ENCODE results near the gene PNLIPRP1.

The PNLIPRP1 gene

GRCh38 chr10:116620423-116621400 lies 30.0 kb downstream of the PNLIPRP1 start, which contains the start of gene PNLIPRP2:
TSS of gene PNLIPRP2 (plus strand) at chr10:116620953.
- H3K27ac ChIP-seq (ENCODE audit: low read length), result no peak within 1 kb of the TSS
- no peaks in the 10 kb centered on the region for H3K27me3 ChIP-seq (ENCODE audit: insufficient read depth, low read length)
- no peaks in the 10 kb centered on the region for H3K36me3 ChIP-seq (ENCODE audit: insufficient read depth, low read depth, low read length)
- H3K9me3 ChIP-seq (ENCODE audit: insufficient read depth, low read depth, low read length), result no peaks in the 10 kb centered on the region
- no peak within 1 kb of the TSS for H3K9ac ChIP-seq (ENCODE audit: low read depth, low read length)
- H3K4me1 ChIP-seq (ENCODE audit: insufficient read depth, low read length), result no peaks in the 10 kb centered on the region
- H3K4me3 ChIP-seq (ENCODE audit: low read length), result no peak within 1 kb of the TSS

GRCh38 chr10:116621476-116621875 lies 30.7 kb downstream of the PNLIPRP1 start:
- Histone ChIP-seq H3K4me1 (ENCODE audit: insufficient read depth, low read length) (no peaks in the 10 kb centered on the region; the same call in 1 of the 2 replicates), H3K9me3 (ENCODE audit: insufficient read depth, low read depth, low read length) (no peaks in the 10 kb centered on the region), H3K9ac (ENCODE audit: low read depth, low read length) (no peak overlapping the region), H3K4me3 (ENCODE audit: low read length) (no peak overlapping the region), H3K27ac (ENCODE audit: low read length) (no peak overlapping the region), H3K27me3 (ENCODE audit: insufficient read depth, low read length) (peaks cover 7% of the 10 kb centered on the region), H3K36me3 (ENCODE audit: insufficient read depth, low read depth, low read length) (no peaks in the 10 kb centered on the region)

DNA sequence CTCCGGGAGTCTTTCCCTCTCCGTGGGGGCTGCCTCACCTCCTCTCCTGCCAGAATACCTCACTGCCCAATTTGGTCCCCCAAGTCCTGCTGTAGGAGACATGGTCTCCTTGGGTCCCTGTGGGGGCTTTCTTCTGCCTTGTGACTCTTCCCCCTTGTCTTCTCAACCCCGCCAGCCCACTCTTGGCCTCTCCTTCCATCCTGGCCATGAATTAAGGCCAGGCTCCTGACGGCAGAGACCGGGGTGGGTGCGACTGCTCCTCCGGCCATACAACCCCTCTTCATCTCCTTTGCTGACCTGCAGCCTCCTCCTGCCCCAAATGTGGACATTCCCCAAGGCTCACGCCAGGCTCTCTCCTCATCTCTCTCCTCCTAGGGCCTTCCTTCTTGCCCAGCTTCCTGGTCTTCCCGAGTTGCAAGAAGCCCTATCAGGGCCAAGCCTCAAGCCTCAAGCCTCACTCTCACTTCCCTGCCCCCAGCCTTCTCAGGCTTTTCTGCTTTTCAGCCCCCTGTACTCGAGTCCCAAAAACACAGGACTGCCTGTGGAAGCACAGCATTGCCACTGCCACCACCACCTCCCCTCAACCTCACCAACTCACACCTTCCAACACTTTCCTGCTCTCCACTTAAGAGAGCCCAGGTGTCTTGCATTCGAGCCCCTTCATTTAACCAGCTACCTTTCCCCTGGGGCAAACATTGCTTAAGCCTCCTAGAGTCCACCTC lies 31.3 kb downstream of the PNLIPRP1 start:
- Histone ChIP-seq H3K27ac (ENCODE audit: low read length) (no peak overlapping the region), H3K4me1 (ENCODE audit: insufficient read depth, low read length) (no peaks in the 10 kb centered on the region; the same call in 1 of the 2 replicates), H3K4me3 (ENCODE audit: low read length) (no peak overlapping the region), H3K27me3 (ENCODE audit: insufficient read depth, low read length) (peaks cover 13% of the 10 kb centered on the region), H3K9me3 (ENCODE audit: insufficient read depth, low read depth, low read length) (no peaks in the 10 kb centered on the region), H3K36me3 (ENCODE audit: insufficient read depth, low read depth, low read length) (no peaks in the 10 kb centered on the region), H3K9ac (ENCODE audit: low read depth, low read length) (no peak overlapping the region)

DNA sequence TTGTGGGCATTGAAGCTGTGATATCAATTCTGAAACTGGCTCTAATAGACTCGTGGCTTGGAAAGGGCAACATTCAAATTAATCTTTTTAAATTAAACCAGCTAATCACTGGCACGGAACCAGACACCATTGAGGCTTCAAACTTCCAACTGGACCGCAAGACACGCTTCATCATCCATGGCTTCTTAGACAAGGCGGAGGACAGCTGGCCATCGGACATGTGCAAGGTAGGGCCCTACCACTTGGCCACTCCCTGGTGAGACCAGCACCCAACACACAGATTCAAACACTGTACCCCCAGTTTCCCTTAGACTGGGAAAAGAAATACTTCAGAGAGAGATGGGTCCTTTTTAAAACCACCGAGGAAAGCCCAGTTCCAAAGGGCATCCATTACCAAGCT lies 35.1 kb downstream of the PNLIPRP1 start:
- Histone ChIP-seq H3K4me3 (ENCODE audit: low read length) (no peak overlapping the region), H3K27me3 (ENCODE audit: insufficient read depth, low read length) (peaks cover 15% of the 10 kb centered on the region), H3K27ac (ENCODE audit: low read length) (no peak overlapping the region), H3K36me3 (ENCODE audit: insufficient read depth, low read depth, low read length) (no peaks in the 10 kb centered on the region), H3K9ac (ENCODE audit: low read depth, low read length) (no peak overlapping the region), H3K4me1 (ENCODE audit: insufficient read depth, low read length) (no peaks in the 10 kb centered on the region; the same call in 1 of the 2 replicates), H3K9me3 (ENCODE audit: insufficient read depth, low read depth, low read length) (no peaks in the 10 kb centered on the region)

DNA sequence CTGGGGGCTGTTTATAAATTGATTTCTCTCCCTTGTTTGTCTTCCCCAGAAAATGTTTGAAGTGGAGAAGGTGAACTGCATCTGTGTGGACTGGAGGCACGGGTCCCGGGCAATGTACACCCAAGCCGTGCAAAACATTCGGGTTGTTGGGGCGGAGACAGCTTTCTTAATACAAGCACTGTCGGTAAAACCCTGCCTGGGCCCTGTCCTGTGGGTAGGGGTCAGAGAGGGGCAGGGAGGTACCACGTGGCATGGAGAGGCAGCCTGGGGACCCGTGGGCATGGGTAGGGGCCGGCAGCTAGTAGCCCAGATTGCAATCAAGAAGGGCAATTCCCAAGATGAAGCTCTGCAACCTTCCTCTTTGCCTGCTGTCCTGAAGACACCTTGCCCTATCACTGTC lies 36.1 kb downstream of the PNLIPRP1 start:
- Histone ChIP-seq H3K36me3 (ENCODE audit: insufficient read depth, low read depth, low read length) (no peaks in the 10 kb centered on the region), H3K9me3 (ENCODE audit: insufficient read depth, low read depth, low read length) (no peaks in the 10 kb centered on the region), H3K9ac (ENCODE audit: low read depth, low read length) (no peak overlapping the region), H3K27ac (ENCODE audit: low read length) (no peak overlapping the region), H3K4me3 (ENCODE audit: low read length) (no peak overlapping the region), H3K4me1 (ENCODE audit: insufficient read depth, low read length) (no peaks in the 10 kb centered on the region; the same call in 1 of the 2 replicates), H3K27me3 (ENCODE audit: insufficient read depth, low read length) (peaks cover 15% of the 10 kb centered on the region)

DNA sequence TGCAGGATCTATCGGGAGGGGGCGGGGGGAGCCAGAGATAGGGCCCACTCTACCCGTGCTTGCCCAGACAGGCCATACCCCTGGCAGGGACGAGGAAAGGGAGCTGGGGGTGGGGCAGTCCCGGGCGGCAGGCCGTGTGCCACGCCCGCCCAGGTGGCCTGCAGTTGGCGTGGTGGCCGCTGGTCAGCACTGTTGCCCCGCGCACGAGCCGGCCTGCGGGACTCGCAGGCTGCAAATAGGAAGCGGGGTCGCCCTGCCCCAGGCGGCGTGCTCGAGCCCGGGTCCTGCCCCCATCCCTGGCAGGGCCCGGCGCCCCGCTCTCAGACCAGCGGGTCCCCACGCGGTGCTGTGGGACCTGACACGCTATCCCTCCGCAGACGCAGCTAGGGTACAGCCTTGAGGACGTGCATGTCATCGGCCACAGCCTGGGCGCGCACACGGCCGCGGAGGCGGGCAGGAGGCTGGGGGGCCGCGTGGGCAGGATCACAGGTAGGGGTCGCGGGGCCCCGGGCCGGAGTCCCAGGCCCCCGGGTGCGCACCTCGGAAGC lies 36.7 kb downstream of the PNLIPRP1 start:
- Histone ChIP-seq H3K4me3 (ENCODE audit: low read length) (peak overlapping the region; percentile 66; the same call in 1 of the 2 replicates), H3K36me3 (ENCODE audit: insufficient read depth, low read depth, low read length) (no peaks in the 10 kb centered on the region), H3K9ac (ENCODE audit: low read depth, low read length) (peak overlapping the region; percentile 56; the same call in 1 of the 2 replicates), H3K9me3 (ENCODE audit: insufficient read depth, low read depth, low read length) (no peaks in the 10 kb centered on the region), H3K27ac (ENCODE audit: low read length) (no peak overlapping the region), H3K27me3 (ENCODE audit: insufficient read depth, low read length) (peaks cover 15% of the 10 kb centered on the region), H3K4me1 (ENCODE audit: insufficient read depth, low read length) (no peaks in the 10 kb centered on the region; the same call in 1 of the 2 replicates)

GRCh38 chr10:116629340-116629739 lies 38.6 kb downstream of the PNLIPRP1 start:
- Histone ChIP-seq H3K27ac (ENCODE audit: low read length) (no peak overlapping the region), H3K9me3 (ENCODE audit: insufficient read depth, low read depth, low read length) (no peaks in the 10 kb centered on the region), H3K27me3 (ENCODE audit: insufficient read depth, low read length) (peaks cover 15% of the 10 kb centered on the region), H3K4me3 (ENCODE audit: low read length) (no peak overlapping the region), H3K9ac (ENCODE audit: low read depth, low read length) (no peak overlapping the region), H3K36me3 (ENCODE audit: insufficient read depth, low read depth, low read length) (no peaks in the 10 kb centered on the region), H3K4me1 (ENCODE audit: insufficient read depth, low read length) (no peaks in the 10 kb centered on the region; the same call in 1 of the 2 replicates)

DNA sequence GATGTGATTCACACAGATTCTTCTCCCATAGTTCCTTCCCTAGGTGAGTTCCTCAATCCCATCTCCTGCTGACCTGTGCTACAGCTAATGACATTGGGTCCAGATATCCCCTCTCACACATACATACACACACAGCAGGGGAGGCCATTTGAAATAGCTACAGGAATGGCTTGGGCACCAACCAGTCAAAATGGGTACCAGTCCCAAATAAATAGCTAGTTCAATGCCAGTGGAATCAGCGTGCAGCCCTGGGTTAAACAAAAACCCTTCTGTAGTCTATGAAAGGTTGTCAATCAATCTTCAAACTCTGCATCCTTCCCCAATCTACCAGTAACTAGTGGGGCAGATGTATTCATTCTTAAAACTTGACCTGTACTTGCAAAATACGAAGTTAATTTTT lies 39.3 kb downstream of the PNLIPRP1 start:
- Histone ChIP-seq H3K36me3 (ENCODE audit: insufficient read depth, low read depth, low read length) (no peaks in the 10 kb centered on the region), H3K4me1 (ENCODE audit: insufficient read depth, low read length) (no peaks in the 10 kb centered on the region; the same call in 1 of the 2 replicates), H3K27ac (ENCODE audit: low read length) (no peak overlapping the region), H3K4me3 (ENCODE audit: low read length) (no peak overlapping the region), H3K9me3 (ENCODE audit: insufficient read depth, low read depth, low read length) (no peaks in the 10 kb centered on the region), H3K9ac (ENCODE audit: low read depth, low read length) (no peak overlapping the region), H3K27me3 (ENCODE audit: insufficient read depth, low read length) (peaks cover 15% of the 10 kb centered on the region)

- no peaks in the 10 kb centered on the region for H3K9me3 ChIP-seq (ENCODE audit: insufficient read depth, low read depth, low read length)
- no peak overlapping the region for H3K4me3 ChIP-seq (ENCODE audit: low read length)
- no peaks in the 10 kb centered on the region for H3K4me1 ChIP-seq (ENCODE audit: insufficient read depth, low read length)
- no peaks in the 10 kb centered on the region for H3K36me3 ChIP-seq (ENCODE audit: insufficient read depth, low read depth, low read length)
- H3K27ac ChIP-seq (ENCODE audit: low read length), result no peak overlapping the region
- no peak overlapping the region for H3K9ac ChIP-seq (ENCODE audit: low read depth, low read length)
- H3K27me3 ChIP-seq (ENCODE audit: insufficient read depth, low read length), result peaks cover 4% of the 10 kb centered on the region
These were observed 41.1 kb downstream of the PNLIPRP1 start for GRCh38 chr10:116631871-116632295.

DNA sequence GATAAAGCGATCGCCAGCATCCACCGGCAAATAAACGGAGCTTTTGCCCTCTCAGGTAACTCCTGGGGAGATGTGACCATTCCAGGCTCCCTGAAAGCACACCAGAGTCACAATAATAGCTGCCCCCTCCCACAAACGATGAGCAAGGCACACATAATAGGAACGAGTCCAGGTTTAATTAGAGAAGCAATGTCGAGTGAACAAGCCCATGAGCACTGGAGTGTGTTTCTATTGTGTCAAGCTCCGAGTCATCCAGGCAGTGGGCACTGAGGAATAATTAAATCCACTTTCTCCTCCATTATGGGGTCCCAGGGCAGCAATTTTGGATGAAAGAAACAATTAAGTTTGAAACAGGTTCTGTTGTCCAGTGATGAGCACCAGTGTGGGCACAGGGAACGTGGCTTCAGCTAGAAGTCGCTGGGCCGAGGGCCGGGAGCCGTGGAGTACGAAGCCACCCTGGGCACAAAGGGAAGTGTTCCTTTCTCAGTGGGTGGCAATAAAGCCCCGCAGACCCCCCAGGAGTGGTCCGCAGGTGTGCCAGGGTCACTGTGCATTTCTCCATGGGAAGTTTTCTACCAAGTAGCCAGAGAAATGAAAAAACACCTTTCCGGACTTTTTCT lies 41.9 kb downstream of the PNLIPRP1 start:
- Histone ChIP-seq H3K27ac (ENCODE audit: low read length) (no peak overlapping the region), H3K4me1 (ENCODE audit: insufficient read depth, low read length) (no peaks in the 10 kb centered on the region), H3K4me3 (ENCODE audit: low read length) (no peak overlapping the region), H3K27me3 (ENCODE audit: insufficient read depth, low read length) (no peaks in the 10 kb centered on the region), H3K9ac (ENCODE audit: low read depth, low read length) (no peak overlapping the region), H3K9me3 (ENCODE audit: insufficient read depth, low read depth, low read length) (no peaks in the 10 kb centered on the region), H3K36me3 (ENCODE audit: insufficient read depth, low read depth, low read length) (no peaks in the 10 kb centered on the region)

DNA sequence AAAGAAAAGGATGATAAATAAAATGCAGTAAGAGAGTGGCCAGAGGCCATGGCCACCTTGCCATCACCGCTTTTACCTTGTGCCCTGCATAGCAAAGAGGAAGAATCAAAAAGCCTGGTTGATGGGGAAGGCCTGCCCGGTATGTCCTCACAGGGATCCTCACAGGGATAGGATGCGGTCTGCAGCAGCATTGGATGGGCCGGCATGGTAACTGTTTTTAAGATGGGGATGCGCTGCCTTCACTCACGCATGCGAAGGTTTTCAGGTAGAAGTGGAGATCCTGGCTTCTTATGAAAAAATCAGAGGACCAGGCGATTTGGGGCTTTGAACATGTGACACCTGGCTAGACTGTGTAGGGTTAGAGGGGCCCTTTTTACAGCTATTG lies 42.4 kb downstream of the PNLIPRP1 start:
- H3K9ac ChIP-seq (ENCODE audit: low read depth, low read length), result no peak overlapping the region

More for the DNA sequence above, 42.4 kb downstream of the PNLIPRP1 start:
- Histone ChIP-seq H3K27me3 (ENCODE audit: insufficient read depth, low read length) (no peaks in the 10 kb centered on the region), H3K27ac (ENCODE audit: low read length) (no peak overlapping the region), H3K9me3 (ENCODE audit: insufficient read depth, low read depth, low read length) (no peaks in the 10 kb centered on the region), H3K4me3 (ENCODE audit: low read length) (no peak overlapping the region), H3K36me3 (ENCODE audit: insufficient read depth, low read depth, low read length) (no peaks in the 10 kb centered on the region), H3K4me1 (ENCODE audit: insufficient read depth, low read length) (no peaks in the 10 kb centered on the region)

Data from iPS-20b (cell line).